ENCODE results near the gene GAS6.

Gene GAS6

DNA sequence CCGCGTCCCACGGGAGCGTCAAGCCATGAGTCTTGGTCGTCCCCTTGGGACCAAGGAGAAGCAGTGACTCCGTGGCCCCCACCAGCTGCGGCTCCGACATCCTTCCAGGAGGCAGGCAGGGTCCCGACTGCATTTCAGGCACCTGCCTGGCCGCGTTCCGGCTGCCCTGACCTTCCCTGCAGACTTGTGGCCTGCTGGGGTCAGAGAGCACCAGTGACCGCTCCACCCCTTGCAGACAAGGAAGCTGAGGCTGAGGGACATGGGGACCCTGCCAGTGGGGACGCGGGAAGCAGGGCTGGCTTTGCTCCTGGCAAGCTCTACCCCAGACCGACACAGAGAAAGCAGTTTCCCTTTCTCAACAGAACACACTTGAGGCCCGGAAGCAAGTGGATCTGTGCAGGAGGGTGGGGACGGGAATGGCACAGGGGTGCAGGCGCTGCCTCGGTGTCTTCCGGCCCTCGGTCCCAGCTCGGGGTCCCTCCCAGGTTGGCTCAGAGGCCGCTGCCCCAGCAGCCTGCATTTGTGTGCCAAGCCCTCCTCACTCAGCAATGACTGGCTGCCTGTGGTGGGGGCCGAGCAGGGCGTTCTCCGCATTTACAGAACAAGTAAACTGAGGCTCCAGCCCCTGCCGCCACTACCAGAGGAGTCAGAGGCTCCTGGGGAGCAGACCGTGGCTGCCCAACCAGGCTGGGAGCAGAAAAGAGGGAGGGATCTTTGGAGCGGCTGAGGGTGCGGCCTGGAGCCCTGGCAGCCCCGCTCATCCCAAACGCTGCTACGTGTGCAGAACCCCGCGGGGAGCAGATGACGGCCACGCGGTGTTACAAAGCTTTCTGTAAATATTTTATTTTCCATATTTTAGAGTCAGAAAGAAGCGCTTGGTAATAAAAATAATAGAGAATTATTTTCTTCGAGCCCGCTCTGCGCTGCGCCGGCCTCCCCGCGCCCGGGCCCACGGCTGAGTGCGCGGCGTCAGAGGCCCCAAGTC, 43.9 kb downstream of the GAS6 start:
- DNase-seq (no peak), ATAC-seq (no peak)

DNA sequence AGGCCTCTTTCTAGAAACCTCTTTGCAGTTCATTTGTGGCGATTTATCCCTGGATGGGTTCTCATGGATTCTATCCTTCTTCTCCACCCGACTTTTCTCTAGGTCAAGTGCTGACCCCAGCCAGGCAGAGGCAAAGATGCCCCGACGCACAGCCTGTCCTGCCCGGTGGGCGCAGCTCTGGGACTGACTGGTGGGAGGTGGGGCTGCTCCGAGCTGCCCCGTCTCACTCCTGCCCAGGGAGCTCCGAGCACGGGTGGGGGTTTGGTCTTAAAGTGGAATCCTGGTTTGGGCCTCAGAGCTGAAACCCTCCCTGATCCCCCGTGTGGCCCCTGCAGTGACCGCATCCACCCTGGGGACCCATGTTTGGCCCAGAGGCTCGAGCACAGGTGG, 44.5 kb downstream of the GAS6 start:
- no peak for DNase-seq
- ATAC-seq = no peak

GRCh38 chr13:113818700-113819295, 45.1 kb downstream of the GAS6 start:
- ATAC-seq (no peak), DNase-seq (no peak)

DNA sequence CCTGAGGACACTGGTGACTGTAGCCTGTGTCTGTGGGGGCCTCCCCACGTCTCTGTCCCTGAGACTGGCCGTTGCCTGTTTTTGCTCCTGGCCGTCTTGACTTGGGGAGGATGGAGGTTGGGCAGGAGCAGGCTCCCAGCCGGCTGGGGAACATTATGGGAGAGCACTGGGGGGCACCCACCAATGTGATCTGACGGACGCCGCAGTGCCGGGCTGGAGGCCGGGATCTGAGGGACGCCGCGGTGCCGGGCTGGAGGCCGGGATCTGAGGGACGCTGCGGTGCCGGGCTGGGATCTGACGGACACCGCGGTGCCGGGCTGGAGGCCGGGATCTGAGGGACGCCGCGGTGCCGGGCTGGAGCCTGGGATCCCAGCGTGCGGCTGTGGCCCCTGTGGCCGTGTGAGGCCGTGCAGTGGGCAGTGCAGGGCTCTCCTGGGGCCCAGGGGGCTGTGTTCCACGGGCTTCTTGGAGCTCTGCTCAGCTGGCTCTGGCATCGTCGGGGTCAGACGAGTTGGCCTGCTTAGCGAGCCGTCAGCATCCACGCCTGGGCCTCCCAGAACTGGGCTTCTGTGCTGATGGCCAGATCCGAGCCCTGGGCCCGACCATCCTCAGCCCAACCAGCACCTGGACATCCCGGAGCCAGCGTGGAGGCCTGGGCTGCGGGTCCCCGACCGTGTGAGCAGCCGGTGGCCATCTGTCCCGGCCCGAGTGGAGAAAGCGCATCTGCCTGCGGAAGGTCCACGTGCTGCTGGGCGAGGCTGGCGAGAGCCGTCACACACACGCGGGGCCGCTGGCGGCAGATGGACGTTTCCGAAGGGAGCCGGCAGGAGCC, 45.8 kb downstream of the GAS6 start:
- ATAC-seq (no peak), DNase-seq (no peak)

GRCh38 chr13:113816946-113817859, 46.7 kb downstream of the GAS6 start:
- ATAC-seq (peak; percentile 73), DNase-seq (peak; percentile 89)

DNA sequence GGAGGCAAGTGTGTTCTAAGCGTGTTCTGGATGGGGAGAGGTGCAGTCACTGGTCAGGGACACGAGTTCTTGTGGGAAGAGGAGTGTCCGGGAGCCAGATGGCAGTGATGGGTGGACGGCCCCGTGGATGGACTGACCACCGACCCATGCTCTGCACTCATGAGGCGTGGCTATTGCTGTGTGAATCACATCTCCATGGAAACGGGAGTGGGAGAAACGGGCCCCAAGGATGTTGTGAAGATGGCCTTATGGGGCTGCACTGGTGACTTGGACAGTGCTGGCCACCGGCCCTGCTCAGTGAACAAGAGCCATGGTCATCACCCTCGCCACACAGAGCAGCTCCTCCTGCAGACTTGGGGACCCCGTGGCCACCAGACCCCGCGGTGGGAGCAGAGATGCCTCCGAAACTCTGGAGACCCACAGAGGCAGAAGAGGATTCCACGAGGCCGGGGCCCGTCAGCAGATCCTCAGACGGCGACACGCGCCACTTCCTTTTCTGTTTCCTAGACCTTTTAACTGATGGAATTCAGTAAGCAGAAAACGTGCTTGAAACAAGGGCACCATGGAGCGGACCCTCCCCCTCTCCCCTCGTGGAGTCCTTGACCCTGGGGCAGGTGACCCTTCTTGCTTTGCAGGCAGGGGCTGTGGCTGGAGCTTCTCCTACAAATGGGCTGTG, 47.5 kb downstream of the GAS6 start:
- no peak for ATAC-seq

DNA sequence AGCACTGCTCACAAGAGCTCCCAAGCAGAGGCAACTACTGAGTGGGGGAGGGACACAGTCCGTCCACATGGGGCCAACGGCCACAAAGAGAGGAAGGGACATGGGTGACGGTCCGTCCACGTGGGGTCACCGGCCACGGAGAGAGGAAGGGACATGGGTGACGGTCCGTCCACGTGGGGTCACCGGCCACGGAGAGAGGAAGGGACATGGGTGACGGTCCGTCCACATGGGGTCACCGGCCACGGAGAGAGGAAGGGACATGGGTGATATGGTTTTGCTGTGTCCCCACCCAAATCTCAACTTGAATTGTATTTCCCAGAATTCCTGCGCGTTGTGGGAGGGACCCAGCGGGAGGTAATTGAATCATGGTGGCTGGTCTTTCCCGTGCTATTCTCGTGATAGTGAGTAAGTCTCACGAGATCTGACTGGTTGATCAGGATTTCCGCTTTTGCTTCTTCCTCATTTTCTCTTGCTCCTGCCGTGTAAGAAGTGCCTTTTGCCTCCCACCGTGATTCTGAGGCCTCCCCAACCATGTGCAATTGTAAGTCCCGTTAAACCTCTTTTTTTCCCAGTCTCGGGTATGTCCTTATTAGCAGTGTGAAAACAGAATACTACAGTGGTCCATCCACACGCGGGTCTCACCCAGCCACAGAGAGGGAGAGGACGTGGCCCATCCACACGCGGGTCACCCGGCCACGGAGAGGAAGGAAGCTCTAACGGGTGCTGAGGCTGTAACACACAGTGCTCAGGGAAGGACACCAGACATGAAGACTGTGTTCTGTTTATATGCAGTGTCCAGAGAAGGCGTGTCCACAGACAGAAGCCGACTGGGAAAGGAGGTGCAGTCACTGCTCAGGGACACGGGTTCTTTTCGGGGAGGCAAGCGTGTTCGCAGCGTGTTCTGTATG, 48.5 kb downstream of the GAS6 start:
- ATAC-seq = no peak
- DNase-seq = peak; percentile 33

More for the DNA sequence above, 47.5 kb downstream of the GAS6 start:
- no peak for DNase-seq

DNA sequence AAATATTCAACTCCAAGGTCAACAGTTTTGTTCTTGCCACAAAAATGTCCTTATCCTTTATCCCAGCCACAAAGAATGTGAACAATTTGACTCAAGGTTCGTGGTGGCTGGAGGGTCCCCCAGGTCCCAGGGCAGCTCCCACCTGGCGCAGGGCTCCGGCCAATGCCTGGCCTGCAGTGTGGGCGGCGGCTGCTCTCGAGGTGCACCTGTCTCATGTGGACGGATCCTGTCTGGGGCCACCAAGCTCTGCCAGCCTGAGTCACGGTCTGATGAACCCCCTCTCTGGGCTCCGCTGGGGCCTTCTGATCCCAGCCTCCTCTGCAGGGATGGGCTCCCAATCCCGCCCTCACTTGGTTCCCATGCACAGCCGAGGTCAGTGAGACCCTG, 49.4 kb downstream of the GAS6 start:
- no peak for DNase-seq
- no peak for ATAC-seq

DNA sequence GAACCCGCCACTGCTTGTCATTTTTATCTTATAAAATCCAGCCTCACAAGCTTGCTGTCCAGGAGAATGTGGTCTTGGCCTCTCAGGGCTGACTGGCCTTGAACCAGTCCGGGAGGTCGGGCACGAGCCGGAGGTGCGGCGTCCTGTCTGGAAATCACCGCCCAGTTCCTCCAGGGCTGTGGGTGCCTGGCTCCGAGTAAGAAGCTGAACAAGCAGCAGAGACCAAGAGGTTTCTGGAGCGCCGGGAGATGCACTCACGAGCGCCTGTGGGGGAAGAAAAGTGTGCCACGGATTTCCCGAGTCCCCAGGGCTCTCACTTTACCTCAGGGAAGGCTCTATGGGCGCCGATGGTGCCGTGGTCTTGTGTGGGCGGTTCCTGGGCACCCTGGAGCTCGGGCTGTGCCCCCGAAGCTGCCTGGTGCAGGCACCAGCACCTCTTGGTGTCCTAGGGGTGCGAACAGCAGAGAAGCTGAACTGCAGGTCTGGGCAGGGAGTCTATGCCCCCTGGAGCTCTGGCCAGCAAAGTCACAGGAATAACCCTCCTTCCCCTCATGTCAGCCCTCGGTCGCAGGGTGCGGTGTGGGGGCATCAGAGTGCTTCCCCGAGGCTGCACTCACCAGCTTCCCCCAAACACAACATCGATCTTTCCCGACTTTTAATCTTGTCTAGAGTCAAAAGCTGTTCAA, 50.0 kb downstream of the GAS6 start:
- DNase-seq (no peak), ATAC-seq (no peak)

DNA sequence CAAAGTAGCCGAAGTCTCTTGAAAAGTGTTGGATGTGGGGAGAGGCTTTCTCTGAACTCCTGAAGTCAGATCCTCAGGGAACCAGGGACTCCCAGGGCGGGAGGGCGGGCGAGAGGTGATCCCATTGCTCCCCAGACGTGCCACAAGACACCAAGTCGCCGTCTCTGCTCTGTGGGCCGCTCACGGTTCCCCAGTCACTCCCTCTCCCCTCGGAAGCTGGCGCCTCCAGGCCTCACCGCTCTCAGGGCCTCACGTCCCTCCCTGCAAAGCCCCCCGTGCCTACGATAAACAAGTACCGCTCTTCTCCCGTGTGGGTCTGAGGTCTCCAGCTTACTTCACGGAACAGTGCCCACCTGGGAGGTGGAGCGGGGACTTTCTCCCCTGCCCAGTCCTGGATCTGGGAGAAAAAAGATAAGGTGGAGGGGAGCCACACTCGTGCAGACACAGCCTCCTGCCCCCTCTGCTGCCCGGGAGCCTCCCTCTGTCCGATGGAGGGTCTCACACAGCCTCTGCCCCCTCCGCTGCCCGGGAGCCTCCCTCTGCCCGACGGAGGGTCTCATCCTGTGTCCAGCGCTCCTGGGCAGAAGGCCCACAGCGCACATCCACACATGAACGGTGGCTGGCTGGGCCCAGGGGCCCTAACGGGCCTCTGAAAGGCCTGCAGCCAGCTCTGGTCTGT, 50.7 kb downstream of the GAS6 start:
- no peak for ATAC-seq

DNA sequence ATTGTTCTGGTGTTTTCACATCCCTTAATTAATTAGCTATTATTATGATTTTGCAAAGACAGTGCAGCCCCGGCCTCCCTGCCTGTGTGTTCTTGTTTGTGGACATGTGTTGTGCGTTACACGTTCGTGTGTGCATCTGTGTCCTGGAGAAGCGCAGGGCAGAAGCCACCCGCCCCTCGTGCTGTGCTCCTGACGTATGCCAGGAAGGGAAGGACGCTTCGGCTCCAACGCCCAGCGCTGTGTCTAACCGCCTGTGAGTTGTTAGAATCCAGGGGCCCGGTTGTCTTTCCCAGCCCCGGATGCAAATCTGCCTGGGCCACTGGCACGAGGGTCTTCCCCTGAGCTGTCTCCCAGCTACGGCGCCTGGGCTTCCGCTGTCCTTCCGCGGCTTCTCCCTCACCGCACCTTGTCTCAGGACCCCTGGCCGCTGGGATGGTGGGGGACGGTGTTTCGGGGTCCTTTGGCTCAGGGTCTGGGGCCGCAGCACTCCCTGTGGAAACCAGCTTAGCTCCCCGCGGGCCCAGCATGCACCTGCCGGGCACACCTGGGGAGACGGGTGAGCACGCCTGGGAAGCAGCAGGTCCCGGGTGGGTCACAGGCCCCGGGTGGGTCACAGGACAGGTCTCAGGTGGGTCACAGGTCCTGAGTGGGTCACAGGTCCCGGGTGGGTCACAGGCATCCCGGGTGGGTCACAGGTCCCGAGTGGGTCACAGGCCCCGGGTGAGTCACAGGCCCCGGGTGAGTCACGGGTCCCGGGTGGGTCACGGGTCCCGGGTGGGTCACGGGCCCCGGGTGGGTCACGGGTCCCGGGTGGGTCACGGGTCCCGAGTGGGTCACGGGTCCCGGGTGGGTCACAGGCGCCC, 51.5 kb downstream of the GAS6 start:
- ATAC-seq = no peak
- no peak for DNase-seq

More for the DNA sequence above, 50.7 kb downstream of the GAS6 start:
- no peak for DNase-seq

- ATAC-seq (no peak), DNase-seq (no peak)
These were observed 52.6 kb downstream of the GAS6 start for GRCh38 chr13:113811081-113811928.

DNA sequence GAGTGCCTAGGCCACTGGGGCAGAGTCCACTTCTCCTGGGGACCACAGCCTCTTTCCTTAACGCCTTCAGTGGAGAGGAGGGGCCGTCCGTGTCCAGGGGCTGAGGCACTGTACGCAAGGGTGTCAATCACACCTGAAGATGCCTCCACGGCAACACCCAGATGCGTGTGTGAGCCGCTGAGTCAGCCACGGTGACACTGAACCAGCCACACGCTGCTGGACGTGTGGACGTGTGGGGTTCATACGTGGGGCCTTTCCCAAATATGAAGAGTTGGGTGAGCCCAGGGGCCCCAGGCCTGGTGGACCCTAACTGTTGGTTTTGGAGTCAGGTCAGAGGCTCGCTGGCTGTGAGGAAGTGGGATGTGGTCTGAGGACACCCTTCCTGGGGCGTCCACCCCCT, 53.2 kb downstream of the GAS6 start:
- DNase-seq = no peak
- no peak for ATAC-seq

- ATAC-seq (no peak), DNase-seq (no peak)
These were observed 53.9 kb downstream of the GAS6 start for GRCh38 chr13:113809934-113810333.

- DNase-seq (no peak), ATAC-seq (no peak)
These were observed 55.6 kb downstream of the GAS6 start for GRCh38 chr13:113808058-113808834.

GRCh38 chr13:113806526-113806925, 57.4 kb downstream of the GAS6 start:
- DNase-seq = no peak
- no peak for ATAC-seq
